Iris pigment epithelial cell (primary cell): ENCODE results near the gene CFAP73.

Experiments
- DNase-seq: peaks from one replicate; pipeline ENCODE4 v3.0.0-alpha.2; 2011; ENCODE audit warnings: low read depth

CFAP73 gene

DNA sequence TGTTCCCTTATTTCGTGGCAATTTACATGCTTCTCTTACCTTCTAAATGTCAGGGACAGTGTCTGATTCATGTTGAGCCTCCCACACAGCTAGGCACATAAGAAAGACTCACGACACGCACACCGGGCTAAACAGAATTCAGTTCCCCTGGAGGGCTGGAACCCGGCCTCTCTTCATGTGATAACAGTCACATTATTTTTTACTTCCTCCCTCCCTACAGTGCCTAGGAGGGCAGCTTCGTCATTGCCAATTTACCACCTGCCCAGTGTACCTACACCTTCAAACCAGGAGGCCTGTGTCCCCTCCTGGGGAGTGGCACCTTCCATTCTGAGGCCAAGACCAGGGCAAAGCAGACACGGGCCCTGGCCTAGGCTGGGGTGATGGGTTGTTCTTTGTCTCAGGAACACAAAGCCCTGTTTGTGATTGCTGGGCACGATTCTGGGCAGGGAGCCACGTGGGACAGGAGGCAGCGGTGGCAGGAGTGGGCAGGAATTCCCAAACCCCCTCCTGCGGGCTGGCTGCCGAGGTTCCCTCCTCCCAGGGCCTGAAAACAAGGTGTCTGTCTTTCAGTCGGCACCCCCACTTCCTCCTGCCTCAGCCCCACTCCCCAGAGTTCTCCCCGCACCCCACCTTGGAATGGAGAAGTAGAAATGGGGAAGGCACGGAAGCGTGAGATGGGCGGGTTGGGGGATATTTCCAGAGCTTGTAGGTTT is 7.2 kb upstream of the CFAP73 start:
- no peak for DNase-seq

DNA sequence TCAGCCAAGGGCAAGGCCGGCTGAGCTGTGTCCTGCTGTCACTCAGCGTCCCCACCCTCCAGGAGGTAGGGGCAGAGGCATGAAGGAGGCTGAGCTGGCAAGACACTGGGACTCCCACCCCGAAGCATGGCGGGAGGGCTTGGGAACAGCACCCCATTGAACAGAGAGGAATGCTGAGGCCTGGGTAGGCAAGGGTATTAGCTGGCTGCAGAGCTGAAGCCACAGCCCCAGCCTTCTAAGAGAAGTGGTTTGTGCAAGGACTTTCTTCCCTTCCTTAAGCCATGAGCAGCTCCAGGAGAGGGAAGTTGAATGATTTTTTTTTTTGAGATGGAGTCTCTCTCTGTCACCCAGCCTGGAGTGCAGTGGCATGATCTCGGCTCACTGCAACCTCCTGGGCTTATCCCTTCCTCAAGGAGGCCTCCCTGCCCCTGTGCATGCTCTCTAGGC is 6.6 kb upstream of the CFAP73 start:
- DNase-seq, result no peak

DNA sequence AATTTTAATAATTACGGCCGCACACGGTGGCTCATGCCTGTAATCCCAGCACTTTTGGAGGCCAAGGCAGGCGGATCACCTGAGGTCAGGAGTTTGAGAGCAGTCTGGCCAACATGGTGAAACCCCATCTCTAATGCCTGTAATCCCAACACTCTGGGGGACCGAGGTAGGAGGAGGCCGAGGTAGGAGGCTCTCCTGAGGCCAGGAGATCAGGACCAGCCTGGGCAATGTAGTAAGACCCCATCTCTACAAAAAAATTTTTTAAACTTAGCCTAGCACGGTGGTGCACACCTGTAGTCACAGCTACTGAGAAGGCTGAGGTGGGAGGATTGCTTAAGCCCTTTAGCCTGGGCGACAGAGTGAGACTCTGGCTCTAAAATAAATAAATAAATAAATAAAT is 5.6 kb upstream of the CFAP73 start:
- DNase-seq, result no peak

DNA sequence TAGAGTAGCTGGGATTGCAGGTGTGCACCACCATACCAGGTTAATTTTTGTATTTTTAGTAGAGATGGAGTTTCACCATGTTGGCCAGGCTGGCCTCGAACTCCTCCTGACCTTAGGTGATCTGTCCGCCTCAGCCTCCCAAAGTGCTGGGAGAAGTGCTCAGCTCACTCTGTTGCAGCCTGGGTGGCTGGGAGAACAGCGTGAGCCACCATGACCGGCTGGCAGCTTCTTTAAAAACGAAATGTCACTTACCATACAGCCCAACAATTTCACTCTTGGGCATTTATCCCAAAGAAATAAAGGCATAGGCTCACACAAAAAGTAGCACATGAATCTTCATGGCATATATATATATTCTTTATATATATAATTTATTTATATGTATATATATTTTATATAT is 4.7 kb upstream of the CFAP73 start:
- DNase-seq, result no peak

DNA sequence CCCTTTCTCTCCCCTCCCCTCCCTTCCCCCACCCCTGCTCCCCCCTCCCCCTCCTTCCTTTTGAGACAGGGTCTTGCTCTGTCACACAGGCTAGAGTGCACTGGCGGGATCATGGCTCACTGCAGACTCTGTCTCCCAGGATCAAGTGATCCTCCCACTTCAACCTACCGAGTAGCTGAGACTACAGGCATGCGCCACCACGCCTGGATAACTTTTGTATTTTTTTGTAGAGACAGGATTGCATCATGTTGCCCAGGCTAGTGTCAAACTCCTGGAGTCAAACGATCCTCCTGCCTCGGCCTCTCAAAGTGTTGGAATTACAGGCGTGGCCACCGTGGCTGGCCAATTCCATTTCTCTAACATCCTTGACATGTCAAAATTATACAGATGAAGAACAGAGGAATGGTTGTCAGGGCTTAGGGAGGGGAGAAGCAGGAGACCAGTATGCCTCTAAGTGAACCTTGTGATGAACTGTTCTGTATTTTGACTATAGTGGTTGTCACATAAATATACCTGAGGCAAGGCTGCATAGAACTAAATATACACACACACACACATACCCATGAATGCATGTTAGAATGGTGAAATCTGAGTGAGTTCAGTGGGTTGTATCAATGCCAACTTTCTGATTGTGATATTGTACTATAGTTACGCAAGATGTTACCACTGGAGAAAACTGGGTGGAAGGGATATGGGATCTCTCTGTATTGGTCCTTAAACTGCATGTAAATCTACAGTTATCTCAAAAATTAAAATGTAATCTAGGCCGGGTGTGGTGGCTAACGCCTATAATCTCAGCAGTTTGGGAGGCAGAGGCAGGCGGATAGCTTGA is 3.6 kb upstream of the CFAP73 start:
- peak; percentile 35 for DNase-seq

DNA sequence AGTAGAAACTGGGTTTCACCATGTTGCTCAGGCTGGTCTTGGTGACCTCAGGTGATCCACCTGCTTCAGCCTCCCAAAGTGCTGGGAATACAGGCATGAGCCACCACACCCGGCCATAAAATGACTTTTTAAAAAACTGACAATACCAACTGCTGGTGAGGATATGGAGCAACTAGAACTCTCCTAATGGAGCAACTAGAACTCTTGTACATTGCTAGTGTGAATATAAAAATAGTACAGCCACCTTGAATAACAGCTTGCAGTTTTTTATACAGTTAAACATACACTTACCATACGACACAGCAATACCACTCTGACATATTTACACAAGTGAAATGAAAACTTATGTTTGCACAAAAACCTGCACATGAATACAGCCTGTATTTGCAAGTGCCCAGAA is 2.5 kb upstream of the CFAP73 start:
- DNase-seq, result no peak

DNA sequence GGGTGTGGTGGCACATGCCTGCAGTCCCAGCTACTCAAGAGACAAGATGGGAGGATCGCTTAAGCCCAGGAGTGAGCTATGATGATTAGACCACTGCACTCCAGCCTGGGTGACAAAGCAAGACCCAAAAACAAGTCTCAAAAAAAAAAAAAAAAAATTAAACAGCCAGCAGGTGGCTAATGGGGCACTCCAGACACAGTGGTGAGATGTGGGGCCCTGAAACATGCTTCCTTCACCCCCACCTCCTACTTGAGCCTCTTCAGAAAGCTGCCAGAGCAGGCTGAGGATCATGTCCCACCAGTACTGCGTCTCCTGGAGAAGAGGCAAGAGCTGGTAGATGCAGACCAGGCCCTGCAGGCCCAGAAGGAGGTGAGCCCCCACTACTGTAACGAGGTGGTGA is 2.1 kb downstream of the CFAP73 start:
- no peak for DNase-seq

DNA sequence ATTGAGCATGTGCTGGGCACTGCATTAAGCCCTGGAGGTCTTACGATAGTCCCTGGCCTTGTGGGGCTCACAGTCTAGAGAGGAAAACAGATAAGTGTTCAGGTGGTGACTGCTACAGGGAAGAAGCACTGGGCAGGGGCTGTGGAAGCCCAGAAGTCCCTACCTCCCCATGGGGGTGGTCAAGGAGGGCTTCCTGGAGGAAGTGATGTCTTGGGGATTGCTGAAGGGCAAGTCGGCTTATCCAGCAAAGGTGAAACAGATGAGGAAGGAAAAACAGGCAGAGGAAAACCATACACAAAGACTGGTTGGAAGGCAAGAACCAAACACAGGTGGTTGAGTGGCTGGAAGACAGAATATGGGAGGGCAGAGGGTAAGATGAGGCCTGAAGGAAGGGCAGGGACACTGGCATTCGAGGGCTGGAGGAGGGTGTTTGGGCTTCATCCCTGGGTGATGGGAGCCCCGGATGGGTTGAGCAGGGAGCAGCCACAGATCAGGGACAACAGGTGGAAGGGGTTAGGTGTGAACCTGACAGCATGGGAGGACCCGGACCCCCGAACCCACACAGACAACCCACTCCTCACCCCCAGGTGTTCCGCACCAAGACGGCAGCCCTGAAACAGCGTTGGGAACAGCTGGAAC is 2.8 kb downstream of the CFAP73 start:
- DNase-seq, result no peak

DNA sequence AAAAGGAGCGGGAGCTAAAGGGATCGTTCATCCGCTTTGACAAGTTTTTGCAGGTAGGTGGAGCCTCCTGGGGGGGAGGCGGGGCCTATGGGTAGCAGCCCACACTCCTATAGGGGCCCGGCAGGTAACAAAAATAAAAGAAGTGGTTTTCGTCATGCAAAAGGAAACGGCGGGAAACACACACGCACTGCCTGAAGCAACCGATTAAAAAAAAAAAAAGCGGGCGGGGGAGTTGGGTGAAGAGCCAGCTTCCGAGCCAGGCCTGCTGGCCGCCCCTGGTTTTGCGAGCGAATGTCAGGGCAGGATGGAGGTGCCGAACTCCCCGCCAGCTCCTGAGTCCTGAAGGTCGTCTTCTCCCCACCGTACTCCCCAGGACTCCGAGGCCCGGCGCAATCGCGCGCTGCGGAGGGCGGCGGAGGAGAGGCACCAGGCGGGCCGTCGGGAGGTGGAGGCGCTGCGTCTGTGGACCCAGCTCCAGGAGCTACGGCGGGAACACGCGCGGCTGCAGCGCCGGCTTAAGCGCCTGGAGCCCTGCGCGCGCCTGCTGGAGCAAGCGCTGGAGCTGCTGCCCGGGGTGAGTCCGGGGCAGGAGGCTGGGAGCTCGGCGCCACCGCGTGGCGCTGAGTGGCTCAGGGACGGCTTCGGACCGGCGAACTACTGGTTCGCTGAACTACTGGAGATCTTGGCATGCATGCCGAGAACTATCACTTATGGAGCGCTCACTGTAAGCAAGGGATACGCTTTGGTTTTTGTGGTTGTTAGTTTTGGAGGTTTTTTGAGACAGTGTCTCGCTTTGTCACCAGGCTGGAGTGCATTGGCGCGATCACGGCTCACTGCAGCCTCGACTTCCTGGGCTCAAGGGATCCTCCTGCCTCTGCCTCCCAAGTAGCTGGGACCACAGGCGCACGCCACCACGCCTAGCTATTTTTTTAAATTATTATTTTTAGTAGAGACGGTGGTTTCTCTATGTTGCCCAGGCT is 3.6 kb downstream of the CFAP73 start:
- peak; percentile 73 for DNase-seq

DNA sequence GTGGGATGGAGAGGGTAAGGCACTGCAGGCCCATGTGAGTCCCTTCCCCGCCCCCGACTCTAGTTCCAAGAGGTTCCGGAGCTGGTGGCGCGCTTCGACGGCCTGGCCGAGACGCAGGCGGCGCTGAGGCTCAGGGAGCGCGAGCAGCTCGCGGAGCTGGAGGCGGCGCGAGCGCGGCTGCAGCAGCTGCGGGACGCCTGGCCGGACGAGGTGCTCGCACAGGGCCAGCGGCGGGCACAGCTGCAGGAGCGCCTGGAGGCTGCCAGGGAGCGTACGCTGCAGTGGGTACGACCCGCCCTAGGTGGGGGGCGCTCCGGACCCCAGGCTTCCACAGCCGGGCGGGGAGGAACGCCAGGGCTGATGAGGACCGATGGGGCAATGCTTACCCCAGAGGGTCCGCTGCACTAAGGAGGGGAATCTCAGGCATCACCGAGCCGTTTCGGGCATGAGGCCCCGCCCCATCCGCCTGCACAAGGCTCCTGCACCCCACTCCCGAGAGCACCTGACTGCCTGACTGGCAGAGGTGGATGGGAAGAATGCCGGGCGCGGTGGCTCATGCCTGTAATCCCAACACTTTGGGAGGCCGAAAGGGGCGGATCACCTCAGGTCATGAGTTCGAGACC is 4.9 kb downstream of the CFAP73 start:
- DNase-seq, result peak; percentile 35

DNA sequence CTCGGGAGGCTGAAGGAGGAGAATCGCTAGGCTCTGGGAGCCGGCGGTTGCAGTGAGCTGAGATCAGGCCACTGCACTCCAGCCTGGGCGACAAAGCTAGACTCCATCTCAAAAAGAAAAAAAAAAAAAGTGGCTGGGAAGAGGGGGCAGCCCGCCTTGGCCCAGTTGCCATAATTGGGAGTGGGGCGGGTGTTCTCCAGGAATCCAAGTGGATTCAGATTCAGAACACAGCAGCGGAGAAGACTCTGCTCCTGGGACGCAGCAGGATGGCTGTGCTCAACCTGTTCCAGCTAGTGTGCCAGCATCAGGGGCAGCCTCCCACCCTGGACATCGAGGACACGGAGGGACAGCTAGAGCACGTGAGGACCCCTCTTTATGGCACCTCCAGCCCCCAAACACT is 5.5 kb downstream of the CFAP73 start:
- no peak for DNase-seq

DNA sequence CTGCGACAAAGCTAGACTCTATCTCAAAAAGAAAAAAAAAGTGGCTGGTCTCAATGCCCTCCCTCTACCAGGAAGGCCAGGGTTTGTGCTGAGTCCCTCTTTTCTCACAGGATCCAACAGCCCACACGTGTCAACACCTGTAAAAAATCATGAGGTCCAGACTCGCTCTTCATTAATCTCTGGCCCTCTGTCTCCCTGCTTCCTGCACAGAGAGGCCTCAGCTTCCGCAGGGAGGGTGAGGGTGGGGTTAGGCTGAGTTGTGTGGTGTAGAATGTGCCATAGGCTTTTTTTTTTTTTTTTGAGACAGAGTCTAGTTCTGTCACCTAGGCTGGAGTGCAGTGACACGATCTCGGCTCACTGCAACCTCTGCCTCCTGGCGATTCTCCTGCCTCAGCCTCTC is 6.1 kb downstream of the CFAP73 start:
- no peak for DNase-seq

DNA sequence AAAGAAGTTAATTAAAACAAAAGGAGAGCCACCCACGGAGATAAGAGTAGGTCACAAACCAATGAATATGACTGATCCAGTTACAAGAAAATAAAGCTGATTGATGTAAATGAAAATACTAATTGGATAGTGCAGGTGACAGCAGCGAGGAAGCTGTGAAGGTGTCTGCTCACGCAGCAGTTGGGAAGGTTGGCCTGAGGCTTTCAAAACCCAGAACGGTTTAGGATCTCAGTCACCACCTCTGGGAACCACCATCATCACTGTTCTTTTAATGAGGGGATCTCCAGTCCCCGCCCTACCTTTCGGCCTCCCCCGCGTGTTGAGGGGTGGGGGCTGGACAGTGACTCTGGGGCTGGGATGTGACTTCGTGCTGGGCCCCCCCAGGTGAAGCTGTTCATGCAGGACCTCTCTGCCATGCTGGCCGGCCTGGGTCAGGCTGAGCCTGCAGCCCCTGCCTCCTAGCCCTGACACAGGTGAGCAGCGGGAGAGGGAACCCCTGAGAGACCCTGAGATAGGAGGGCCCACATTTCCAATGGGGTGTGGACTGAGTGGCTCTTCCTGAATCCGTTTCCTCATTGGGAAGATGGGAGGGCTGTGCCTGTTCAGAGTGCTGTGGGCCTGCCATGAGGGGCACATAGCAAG is 7.8 kb downstream of the CFAP73 start:
- DNase-seq, result no peak

DNA sequence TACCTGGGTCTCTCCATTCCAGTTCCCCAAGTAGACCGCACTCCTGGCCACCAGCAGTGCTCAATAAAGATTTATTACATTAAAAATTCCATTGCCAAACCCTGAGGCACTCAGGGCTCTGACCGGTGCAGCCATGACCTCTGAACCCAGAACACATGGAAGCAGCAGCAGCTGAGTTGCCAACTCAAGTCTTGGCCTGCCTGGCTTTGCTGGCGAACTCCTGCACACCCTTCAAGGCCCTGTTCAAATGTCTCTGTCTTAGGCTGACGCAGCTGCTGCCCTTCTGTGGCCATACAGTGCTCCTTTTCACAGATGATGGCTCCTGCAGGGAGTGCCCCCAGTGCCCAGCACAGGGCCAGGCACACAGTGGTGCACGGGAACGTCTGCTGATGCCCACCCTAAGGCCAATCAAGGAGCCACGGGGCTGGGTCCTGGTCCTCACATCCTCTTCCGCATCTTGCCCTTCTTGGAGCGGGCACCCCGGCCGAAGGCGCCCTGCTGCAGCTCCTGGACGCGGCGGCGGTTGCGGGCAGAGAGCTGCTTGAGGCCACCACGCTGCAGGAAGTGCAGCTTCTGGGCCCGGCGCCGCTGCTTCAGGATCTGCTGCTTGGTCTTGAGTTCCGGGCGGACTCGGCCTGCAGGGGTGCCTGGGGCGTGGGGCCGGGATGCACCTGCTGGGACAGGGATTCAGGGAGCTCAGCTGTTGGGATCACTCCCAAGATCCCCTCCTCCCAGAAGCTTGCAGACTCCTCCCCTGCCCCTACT is 9.1 kb downstream of the CFAP73 start:
- no peak for DNase-seq

DNA sequence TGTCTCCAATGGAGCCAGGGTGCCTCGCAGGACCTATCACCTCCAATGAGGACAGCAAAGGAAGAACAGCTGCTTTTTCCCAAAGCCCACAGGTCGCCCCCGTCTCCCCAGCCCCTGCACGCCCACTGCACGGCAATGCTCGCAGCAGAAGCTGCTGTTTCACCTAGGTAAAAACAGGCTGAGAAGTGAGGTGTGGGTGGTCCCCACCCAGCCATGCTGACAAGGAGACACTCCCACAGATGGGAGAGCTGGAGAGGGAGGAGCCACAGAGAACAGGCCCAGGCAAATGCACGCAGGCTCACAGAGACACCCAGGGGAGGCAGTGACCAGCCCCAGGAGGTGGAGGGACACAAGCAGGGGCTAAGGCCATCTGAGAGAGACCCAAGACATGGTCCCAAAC is 10.4 kb downstream of the CFAP73 start:
- no peak for DNase-seq

DNA sequence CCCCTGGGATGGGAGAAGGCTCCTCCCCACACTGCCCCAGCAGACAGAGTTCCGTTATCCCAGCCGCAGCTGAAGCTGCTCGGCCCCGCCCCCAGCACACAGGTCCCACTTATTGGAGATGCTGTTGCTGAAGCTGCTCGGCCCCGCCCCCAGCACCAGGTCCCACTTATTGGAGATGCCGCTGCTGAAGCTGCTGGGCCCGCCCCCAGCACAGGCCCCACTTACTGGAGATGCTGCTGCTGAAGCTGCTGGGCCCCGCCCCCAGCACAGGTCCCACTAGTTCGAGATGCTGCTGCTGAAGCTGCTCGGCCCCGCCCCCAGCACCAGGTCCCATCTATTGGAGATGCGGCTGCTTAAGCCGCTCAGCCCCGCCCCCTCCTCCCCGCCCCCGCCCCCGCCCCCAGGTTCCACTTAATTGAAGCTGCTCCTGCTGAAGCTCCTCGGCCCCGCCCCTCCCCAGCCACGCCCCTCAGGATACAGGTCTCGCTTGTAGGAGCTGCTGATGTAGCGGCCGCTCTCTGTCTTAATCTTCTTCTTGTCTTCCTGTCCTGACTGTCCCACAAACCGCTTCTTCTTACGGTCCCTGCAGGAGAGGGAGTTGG is 12.0 kb downstream of the CFAP73 start:
- DNase-seq, result peak; percentile 44

DNA sequence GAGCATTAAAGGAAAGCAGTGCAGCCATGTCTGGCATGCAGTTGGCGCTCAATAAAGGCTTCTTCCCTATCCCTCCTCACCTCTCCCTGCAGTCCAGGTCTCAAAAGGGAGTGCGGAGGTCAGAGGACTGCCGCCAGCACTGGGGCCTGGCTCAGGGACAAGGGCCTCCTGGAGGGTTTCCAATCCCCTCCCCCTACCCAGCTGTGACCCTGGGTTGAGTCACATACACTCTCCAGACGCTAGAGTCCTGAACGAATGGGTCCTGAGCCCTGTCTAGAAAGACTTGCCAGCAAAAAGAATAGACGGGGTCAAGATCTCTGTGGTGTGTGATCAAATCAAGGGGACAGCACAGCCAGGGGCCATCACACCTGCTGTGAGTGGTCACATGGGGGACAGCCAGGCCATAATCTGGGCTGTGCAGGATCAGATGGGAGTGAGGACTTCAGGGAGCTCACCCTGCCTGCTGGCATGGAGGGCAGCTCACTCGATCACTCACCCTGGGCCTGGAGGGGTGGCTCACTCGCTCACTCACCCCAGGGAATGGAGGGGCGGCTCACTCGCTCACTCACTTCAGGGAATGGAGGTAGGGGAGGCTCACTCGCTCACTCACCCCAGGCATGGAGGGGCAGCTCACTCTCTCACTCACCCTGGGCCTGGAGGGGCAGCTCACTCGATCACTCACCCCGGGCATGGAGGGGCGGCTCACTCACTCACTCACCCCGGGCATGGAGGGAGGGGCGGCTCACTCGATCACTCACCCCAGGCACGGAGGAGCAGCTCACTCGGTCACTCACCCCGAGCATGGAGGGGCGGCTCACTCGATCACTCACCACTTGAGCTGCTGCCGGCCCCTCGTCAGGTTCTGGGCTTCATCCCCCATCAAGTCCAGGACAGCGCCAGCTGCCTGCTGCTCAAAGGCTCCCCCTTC is 12.8 kb downstream of the CFAP73 start:
- DNase-seq, result peak; percentile 54

DNA sequence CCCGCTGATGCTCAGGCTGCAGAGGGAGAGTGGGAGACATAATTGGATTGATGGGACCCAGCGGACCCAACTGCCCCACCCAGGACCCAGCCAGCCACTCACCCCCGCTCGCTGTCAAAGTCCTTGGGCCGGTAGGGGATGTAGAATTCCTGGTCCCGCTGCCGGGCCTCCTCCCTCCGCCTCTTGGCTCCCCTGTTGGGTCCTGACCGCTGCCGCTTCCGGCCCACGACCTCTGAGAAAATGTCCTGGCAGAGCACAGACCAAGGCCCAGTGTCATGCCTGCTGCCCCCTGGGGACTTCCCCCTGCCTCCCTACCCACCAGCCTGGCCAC is 13.5 kb downstream of the CFAP73 start:
- no peak for DNase-seq

DNA sequence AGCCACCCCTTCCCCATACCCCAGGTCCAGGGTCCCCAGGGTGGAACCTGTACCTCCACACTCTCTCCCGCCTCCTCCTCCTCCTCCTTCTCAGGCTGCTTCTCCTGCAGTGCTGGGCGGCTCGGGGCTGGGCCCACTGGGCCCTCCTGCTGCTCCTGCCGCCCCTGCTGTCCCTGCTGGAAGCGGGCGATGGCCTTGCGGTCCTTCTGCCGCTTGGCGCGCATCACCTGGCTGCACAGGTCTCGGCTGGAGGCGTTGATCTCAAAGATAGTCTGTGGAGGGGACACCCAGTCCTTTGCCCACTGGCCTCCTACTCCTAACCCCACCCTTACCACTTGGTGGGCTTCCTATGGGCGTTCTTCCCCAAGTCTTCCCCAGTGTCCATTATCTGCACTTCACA is 14.5 kb downstream of the CFAP73 start:
- DNase-seq, result no peak
